Kidney tubule cell (primary cell): ENCODE measurements around the gene ENC1.

Source experiments
- DNase-seq: peaks from one replicate; pipeline ENCODE4 v3.0.0-alpha.2; 2018; ENCODE audit warnings: low spot score

ENC1 gene

GRCh38 chr5:74608736-74609601 lies 31.6 kb downstream of the ENC1 start:
- DNase-seq: no peak

DNA sequence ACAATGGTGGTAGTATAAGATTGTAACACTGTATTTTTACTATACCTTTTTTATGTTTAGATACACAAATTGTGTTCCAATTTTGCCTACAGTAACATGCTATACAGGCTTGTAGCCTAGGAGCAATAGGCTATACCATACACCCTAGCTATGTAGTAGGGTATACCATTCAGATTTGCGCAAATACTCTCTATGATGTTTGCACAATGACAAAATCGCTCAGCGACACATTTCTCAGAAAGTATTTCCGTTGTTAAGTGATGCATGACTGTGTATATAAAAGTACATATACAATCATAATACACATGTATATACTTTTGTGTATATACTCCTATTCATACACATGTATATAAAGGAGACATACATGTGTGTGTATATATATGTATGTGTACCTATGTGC lies 34.8 kb downstream of the ENC1 start:
- DNase-seq: no peak

GRCh38 chr5:74603376-74603775 lies 37.2 kb downstream of the ENC1 start:
- DNase-seq: no peak

- no peak for DNase-seq
Measured at GRCh38 chr5:74599148-74599547, 41.4 kb downstream of the ENC1 start.

DNA sequence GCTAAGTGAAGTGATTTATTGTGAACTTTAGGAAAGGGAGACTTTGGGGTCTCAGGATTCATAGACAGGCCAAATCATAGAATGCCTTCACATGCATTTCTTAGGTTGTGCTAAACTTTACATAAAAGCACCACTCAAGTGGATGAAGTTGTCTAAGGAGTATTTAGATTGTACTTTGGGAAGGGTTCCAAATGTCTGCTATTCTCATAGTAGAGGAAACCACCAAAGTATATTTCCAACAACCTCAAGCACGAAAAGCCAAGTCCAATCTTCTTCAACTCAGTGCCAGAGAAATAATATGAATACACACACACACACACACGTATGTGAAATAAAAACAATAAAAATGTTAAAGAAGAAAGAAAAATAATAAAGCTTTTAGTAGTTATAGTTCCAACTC lies 41.8 kb downstream of the ENC1 start:
- DNase-seq: no peak

- DNase-seq: peak; percentile 19
Measured at GRCh38 chr5:74596927-74597326, 43.6 kb downstream of the ENC1 start.

DNA sequence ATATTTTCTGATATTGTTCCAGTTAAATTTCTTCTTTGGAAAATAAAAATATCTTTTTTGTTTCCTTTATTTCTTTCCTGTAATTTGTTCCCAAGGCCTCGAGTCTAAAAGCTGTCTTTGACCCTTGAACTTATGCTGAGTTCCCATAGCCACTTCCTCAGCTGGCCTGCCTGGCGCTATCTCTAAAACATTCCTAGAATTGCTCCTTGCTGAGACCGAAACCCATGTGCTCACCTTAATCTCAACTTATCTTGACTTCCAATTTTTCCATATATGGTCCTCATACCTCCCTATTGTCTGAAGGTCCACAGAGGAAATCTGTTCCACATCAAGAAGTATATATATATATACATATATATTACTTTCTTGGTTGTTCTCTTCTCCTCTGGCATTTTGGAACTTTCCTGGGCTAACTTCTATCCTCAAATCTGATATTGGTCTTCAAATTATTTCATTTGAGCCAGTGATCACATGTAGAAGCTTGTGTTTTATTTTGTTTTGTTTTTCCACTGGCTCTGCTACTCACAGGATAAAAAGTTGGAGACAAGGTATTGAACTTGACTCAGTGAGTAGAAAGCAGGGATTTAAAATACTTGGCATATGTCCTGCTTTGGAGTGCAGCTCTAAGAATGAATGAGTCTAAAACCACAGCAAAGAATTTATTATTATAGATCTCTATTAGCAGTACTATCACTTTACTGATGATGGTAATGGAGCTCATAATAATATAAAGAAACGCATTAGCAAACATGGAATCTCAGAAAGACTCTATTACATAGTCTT lies 45.2 kb downstream of the ENC1 start:
- DNase-seq: peak; percentile 83

DNA sequence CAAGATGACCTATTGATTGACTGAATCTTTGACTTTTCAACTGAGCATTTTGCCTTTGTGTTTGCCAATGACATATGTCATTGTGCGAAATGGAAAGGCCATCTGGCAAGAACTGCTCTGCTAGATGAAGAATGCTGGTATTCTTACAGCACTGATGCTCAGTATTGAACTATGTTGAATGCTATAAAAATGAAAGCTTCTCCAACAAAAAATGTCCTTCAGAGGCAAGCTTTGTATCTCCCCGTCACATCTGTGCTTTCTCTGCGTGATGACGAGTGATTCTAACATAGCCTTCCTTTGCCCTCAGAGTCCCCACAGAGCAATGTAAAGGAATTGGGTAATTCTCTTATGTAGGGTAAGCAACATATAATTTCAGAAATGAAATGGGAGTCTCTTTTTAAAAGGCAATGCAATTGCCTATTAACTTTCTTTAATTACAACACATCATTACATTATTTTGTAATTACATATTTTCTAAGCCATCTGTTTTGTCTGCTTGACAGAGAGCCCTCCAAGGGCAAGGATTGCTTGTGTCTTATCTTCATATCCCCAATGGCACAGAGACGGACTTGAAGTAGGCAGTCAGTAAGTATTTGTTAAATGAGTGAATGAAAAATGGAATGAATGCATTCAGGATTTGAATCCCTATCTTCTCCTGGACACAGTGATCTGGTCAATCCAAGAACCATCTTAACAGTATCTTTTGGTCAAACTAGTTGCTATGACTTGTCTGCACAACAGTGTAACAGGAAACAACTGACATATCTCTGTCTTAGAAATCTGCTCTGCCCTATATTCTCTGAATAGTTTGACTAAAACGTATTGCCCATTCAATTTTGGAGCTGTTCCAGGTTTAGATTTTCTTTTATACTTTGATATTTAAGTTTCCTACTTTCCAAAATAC lies 46.1 kb downstream of the ENC1 start:
- DNase-seq: no peak

- peak; percentile 40 for DNase-seq
Measured at GRCh38 chr5:74589204-74590056, 51.1 kb downstream of the ENC1 start.

DNA sequence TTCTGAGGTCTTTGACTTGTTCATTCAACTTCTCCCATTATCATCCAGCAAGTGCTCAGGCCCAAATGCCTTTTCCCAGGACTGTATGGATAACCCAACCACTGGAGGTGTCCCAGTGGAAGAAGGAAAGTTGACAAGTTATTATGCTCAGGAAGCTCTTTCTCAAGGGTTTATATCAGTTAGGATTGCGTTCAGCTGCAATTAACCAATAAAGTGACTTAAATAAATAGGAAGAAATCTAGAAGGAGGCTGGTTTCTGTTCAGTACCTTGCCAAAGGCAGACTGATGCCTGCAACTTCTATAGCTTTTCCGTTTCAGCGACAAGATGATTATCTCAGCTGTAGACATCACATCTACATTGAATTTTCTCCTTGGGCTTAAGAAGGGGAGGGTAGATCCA lies 52.1 kb downstream of the ENC1 start:
- no peak for DNase-seq

- DNase-seq: no peak
Measured at GRCh38 chr5:74587890-74588289, 52.6 kb downstream of the ENC1 start.

GRCh38 chr5:74587300-74587699 lies 53.2 kb downstream of the ENC1 start:
- DNase-seq: no peak

DNA sequence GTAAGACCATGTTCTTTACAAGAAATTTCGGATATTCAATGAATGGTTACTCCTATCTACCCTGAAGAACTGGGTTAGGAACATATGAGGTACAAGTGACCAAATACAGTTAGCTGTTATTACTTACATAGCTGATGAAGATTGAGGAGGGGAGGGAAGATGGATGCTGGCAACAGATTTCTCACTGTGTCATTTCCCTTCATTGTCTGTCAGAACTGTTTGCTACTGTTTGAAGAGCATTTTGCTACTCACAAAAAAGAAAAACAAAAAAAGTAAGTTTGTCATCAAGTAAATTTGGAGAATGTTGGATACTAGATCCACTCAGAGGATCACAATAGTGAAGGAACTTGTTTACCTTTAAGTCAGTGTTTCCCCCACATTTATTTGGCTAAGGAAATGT lies 53.7 kb downstream of the ENC1 start:
- no peak for DNase-seq

DNA sequence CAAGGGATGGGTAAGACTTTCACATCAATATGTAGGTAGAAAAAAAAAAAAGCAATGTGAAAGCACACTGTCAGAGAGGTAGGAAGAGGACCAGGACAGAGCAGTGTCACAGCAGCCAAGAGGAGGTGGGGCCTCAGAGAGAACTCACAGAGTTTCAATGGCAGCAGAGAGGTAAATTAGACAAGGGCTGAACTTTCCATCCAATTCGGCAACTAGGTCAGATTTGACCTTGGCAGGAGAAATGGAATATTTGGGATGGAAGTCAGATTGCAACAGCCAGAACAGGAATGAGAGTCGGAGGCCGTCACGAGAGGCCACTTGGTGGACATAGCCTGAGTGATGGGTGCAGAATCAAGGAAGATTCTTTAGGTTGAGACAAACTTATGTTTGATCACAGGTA lies 57.7 kb downstream of the ENC1 start:
- no peak for DNase-seq

GRCh38 chr5:74581988-74582365 lies 58.6 kb downstream of the ENC1 start:
- no peak for DNase-seq

DNA sequence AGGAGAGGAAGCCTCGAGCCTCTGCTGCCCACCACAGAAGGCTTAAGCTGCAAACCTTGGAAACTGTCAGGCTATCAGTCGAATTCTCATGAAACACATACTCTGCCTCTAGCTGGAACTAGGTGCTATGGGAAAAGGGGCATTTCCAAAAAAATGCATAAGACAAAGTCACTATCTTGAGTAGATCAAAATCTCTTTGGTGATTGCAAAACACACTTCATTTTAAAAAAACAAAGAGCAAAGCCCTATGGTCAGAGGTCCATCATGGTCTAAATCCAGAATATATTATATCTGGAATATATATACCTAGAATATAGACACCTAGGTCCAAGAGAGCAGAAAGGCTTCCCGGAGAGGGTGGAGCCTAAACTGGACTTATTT lies 59.8 kb downstream of the ENC1 start:
- no peak for DNase-seq

DNA sequence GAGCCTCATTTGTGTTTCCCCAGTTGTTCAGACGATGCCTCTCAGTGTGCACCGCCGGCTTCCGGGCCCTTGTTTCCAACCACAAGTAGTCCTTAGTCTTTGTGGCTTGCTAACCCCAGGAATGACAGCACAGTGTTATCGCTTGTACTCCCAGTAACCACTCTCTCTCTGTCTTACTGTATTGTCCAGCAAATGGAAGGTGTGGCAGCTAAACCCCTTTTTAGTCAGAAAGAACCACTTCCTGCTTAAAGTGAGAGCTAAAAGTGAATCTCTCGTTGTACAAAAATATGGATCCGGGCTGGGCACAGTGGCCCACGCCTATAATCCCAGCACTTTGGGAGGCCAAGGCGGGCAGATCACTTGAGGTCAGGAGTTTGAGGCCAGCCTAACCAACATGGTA lies 61.3 kb downstream of the ENC1 start:
- peak; percentile 33 for DNase-seq

DNA sequence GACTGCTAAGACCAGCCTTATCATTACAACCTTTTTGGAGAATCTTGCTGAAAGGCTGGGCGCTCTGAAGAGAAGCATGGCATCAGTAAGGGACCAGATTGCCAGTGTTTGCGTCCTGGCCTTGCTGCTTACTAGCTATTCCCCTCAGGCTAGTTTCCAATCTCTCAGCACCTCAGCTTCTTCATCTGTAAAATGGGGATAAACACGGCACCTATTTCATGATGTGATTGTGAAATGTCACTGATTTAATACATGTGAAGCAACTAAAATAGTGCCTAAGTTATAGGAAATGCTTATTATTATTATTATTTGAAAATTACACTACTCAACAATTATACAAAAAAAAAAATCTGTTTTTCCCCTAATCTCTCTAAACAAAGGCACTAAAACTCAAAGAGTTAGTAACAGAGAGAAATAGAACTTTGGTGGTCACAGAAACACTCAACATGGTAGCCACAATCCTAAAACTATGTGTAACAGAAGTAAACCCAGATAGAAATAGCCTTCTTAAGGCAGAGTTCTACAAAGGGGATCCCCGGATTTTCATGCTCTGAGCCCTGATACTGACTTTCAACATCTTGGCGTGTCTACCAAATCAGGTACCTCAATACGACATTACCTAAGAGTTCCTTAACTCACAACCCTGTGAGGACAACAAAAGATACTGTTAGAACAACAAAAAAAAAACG lies 62.0 kb downstream of the ENC1 start:
- DNase-seq: no peak
